Measurements from ENCODE around the gene CAPZA2. TPM values are rescaled to one million over a fixed set of nuclear protein-coding genes. Genes with fewer than 3 reads are reported as not detected.

CAPZA2 gene
- total and polyA plus RNA-seq, 8 donors = 13.9 to 1,001 (median 83.3) TPM

DNA sequence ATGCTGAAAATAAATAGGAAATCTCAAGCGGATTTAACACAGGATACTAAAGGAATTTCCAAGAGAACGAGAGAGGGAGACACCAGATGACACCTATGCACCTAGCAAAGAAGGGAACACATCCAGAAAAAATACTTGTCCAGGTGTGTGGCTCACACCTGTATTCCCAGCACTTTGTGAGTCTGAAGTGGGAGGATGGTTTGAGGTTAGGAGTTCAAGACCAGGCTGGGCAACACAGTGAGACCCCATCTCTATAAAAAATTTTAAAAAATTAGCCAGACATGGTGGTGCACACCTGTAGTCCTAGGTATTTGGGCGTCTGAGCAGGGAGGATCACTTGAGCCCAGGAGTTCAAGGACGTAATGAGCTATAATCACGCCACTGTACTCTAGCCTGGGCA lies 11.2 kb upstream of the CAPZA2 start:
- TF ChIP-seq, protein P1, sequence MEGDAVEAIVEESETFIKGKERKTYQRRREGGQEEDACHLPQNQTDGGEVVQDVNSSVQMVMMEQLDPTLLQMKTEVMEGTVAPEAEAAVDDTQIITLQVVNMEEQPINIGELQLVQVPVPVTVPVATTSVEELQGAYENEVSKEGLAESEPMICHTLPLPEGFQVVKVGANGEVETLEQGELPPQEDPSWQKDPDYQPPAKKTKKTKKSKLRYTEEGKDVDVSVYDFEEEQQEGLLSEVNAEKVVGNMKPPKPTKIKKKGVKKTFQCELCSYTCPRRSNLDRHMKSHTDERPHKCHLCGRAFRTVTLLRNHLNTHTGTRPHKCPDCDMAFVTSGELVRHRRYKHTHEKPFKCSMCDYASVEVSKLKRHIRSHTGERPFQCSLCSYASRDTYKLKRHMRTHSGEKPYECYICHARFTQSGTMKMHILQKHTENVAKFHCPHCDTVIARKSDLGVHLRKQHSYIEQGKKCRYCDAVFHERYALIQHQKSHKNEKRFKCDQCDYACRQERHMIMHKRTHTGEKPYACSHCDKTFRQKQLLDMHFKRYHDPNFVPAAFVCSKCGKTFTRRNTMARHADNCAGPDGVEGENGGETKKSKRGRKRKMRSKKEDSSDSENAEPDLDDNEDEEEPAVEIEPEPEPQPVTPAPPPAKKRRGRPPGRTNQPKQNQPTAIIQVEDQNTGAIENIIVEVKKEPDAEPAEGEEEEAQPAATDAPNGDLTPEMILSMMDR (IDR thresholded peaks at IDR 0.05) = no peak
- TF ChIP-seq POLR2AphosphoS5 (IDR thresholded peaks at IDR 0.05) (no peak), POLR2A (IDR thresholded peaks at IDR 0.05) (no peak), EP300 (IDR thresholded peaks at IDR 0.05) (no peak)
- no peak for DNase-seq
- Histone ChIP-seq H3K4me1 (no peaks in the 10 kb centered on the region), H3K36me3 (no peaks in the 10 kb centered on the region), H3K9me3 (no peaks in the 10 kb centered on the region), H3K27me3 (no peaks in the 10 kb centered on the region), H3K27ac (no peak overlapping the region), H3K4me3 (no peak overlapping the region)
- intact Hi-C loops (cut with DNase I; ENCODE audit: low total_unique reads) = no loop called here
- WGBS, 5 donors = 86 to 95% (median 94%) methylated on average over 5 of the region's 5 CpGs

DNA sequence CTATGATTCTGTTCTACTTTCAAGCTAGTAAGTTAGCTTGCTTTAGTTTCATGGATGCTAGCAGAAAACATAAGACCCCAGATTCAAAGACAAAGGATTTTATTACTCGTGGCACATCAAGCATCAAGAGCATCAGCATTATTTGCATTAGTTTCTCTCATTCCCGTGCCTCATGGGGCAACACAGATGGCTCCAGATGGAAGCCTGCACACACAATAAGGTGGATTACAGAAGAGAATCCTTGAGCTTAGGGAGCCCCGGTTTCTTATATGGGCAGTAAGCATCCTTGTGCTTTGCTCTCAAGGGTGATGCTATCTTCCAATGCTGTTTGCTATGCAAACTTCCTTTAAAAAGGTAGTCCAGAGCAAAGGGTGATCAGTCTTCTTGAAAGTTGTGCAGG lies 10.7 kb upstream of the CAPZA2 start:
- no peak overlapping the region for H3K27ac ChIP-seq
- H3K4me1 ChIP-seq = no peaks in the 10 kb centered on the region
- H3K36me3 ChIP-seq = no peaks in the 10 kb centered on the region
- TF ChIP-seq POLR2AphosphoS5 (IDR thresholded peaks at IDR 0.05) (no peak), POLR2A (IDR thresholded peaks at IDR 0.05) (no peak)
- TF ChIP-seq, protein P1 (IDR thresholded peaks at IDR 0.05) = no peak
- no peaks in the 10 kb centered on the region for H3K9me3 ChIP-seq
- no peaks in the 10 kb centered on the region for H3K27me3 ChIP-seq
- DNase-seq = no peak
- 39 to 64% (median 57%) methylated on average over 3 of the region's 3 CpGs for WGBS, 5 donors
- intact Hi-C loops (cut with DNase I; ENCODE audit: low total_unique reads) = no loop called here
- no peak overlapping the region for H3K4me3 ChIP-seq

DNA sequence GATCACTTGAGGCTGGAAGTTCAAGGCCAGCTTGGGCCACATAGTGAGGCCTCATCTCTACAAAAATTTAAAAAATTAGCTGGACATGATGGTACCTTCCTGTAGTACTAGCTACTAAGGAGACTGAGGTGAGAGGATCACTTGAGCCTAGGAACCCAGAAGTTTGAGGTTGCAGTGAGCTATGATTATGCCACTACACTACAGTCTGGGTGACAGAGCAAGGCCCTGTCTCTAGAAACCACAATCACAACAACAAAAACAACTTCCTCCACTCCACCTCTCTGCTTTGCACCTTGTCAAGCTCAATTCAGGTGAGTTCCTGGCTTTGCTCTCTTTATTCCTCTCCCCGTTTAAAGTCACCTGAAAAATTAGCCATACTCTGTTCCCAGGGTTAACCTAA lies 8.3 kb upstream of the CAPZA2 start:
- no peaks in the 10 kb centered on the region for H3K27me3 ChIP-seq
- intact Hi-C loops (cut with DNase I; ENCODE audit: low total_unique reads) = no loop called here
- no peak for DNase-seq
- H3K36me3 ChIP-seq = no peaks in the 10 kb centered on the region
- H3K27ac ChIP-seq = no peak overlapping the region
- TF ChIP-seq EP300 (IDR thresholded peaks at IDR 0.05) = no peak
- TF ChIP-seq, protein P1 (IDR thresholded peaks at IDR 0.05) = no peak
- H3K4me3 ChIP-seq = no peak overlapping the region
- peaks cover 0 to 1% (median 0%) of the 10 kb centered on the region in 4 donors for H3K4me1 ChIP-seq
- no peaks in the 10 kb centered on the region for H3K9me3 ChIP-seq
- 91 to 100% (median 96%) methylated on average over 1 of the region's 1 CpG for WGBS, 5 donors

DNA sequence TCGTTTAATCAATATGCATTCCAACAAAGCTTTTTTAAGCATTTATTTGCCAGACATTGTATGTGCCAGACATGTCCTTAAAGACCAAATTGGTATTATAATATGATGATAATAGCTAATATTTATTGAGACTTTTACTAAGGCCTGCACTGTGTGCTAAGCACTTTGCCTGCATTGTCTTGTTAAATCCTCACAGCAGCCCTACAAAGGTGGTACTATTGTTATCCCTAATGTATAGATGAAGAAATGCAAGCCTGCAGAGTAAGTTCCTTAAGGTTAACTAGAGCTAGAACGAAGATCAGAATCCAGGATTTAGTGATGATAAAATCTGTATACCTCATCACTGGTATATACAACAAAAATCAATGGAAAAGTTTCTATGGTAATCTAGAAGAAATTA lies 5.3 kb upstream of the CAPZA2 start:
- DNase-seq = no peak
- Histone ChIP-seq H3K27ac (no peak overlapping the region), H3K27me3 (no peaks in the 10 kb centered on the region), H3K9me3 (no peaks in the 10 kb centered on the region), H3K4me3 (no peak overlapping the region), H3K36me3 (no peaks in the 10 kb centered on the region), H3K4me1 (peaks cover 0 to 15% (median 3%) of the 10 kb centered on the region in 4 donors)
- intact Hi-C loops (cut with DNase I; ENCODE audit: low total_unique reads) = no loop called here
- WGBS, 5 donors = 78 to 88% (median 83%) methylated on average over 2 of the region's 2 CpGs
- no peak for TF ChIP-seq EP300 (IDR thresholded peaks at IDR 0.05)
- no peak for TF ChIP-seq POLR2AphosphoS5 (IDR thresholded peaks at IDR 0.05)
- TF ChIP-seq, protein P1 (IDR thresholded peaks at IDR 0.05) = no peak
- TF ChIP-seq POLR2A (IDR thresholded peaks at IDR 0.05) = no peak
